HG03432 (cell line): ENCODE measurements around the gene HACD2.

Source experiments
- ATAC-seq: cut with Tn5 transposase; IDR thresholded peaks from one replicate; pipeline ENCODE4 v1.9.1; 2021; ENCODE audit warnings: mild to moderate bottlenecking, moderate library complexity; ENCODE audit not compliant: unreplicated experiment

HACD2 gene

GRCh38 chr3:123576122-123576521, 8.7 kb downstream of the HACD2 start:
- peak; percentile 73 for ATAC-seq

GRCh38 chr3:123571973-123572365, 12.9 kb downstream of the HACD2 start:
- no peak for ATAC-seq

- no peak for ATAC-seq
These were observed 13.4 kb downstream of the HACD2 start for GRCh38 chr3:123571264-123571972.

GRCh38 chr3:123568875-123569274, 16.0 kb downstream of the HACD2 start:
- no peak for ATAC-seq

- ATAC-seq = no peak
These were observed 16.8 kb downstream of the HACD2 start for GRCh38 chr3:123568034-123568433.

- ATAC-seq = no peak
These were observed 20.8 kb downstream of the HACD2 start for GRCh38 chr3:123564056-123564455.

GRCh38 chr3:123562547-123562946, 22.3 kb downstream of the HACD2 start:
- ATAC-seq = no peak

GRCh38 chr3:123561188-123561587, 23.7 kb downstream of the HACD2 start:
- no peak for ATAC-seq

GRCh38 chr3:123559040-123559861, 25.6 kb downstream of the HACD2 start:
- no peak for ATAC-seq

GRCh38 chr3:123553536-123553935, 31.3 kb downstream of the HACD2 start:
- ATAC-seq = no peak

- no peak for ATAC-seq
These were observed 32.1 kb downstream of the HACD2 start for GRCh38 chr3:123552768-123553167.

GRCh38 chr3:123552095-123552714, 32.6 kb downstream of the HACD2 start:
- no peak for ATAC-seq

- ATAC-seq = no peak
These were observed 36.9 kb downstream of the HACD2 start for GRCh38 chr3:123547881-123548519.

GRCh38 chr3:123546133-123546755, 38.6 kb downstream of the HACD2 start:
- ATAC-seq = no peak

- ATAC-seq = no peak
These were observed 40.9 kb downstream of the HACD2 start for GRCh38 chr3:123543950-123544349.

- no peak for ATAC-seq
These were observed 44.6 kb downstream of the HACD2 start for GRCh38 chr3:123540285-123540684.

- peak; percentile 84 for ATAC-seq
These were observed 48.5 kb downstream of the HACD2 start for GRCh38 chr3:123536153-123536895.

GRCh38 chr3:123535580-123535979, 49.3 kb downstream of the HACD2 start:
- ATAC-seq = no peak

GRCh38 chr3:123534264-123534663, 50.6 kb downstream of the HACD2 start:
- ATAC-seq = no peak

GRCh38 chr3:123533554-123534159, 51.2 kb downstream of the HACD2 start:
- no peak for ATAC-seq
